B cell (primary cell): ENCODE results near the gene CORO2B.

Source experiments
- CTCF ChIP-seq: fragments of 200-600 bp; IDR thresholded peaks from one replicate; pipeline ENCODE4 v1.8.0; 2022; ENCODE audit warnings: antibody characterized with exemption, mild to moderate bottlenecking
- EZH2 ChIP-seq: IDR thresholded peaks from 2 replicates; pipeline ENCODE4 v1.6.1; 2012; ENCODE audit warnings: borderline replicate concordance, low read depth, mild to moderate bottlenecking, moderate library complexity, low read length; ENCODE audit not compliant: insufficient read depth, poor library complexity, severe bottlenecking

GRCh38 chr15:68717951-68718350 lies 139.2 kb downstream of the CORO2B start:
- no peak for TF ChIP-seq CTCF
- TF ChIP-seq EZH2, result no peak
